Pancreas (tissue), 10 donors: Measurements from ENCODE around the gene RIMBP2. TPM values are rescaled to one million over a fixed set of nuclear protein-coding genes. Genes with fewer than 3 reads are reported as not detected.

Experiments
- ATAC-seq, 4 donors: fragments of 200-7000 bp; cut with Tn5 transposase; one replicate each; pipeline versions ENCODE4 v1.8.0 to v1.9.1; 2020; ENCODE audit warnings: mild to moderate bottlenecking in 4 of 4, moderate library complexity in 4 of 4
- DNase-seq, 6 donors: peaks; one replicate each; pipeline ENCODE4 v3.0.0-alpha.2; 2020
- FAIRE-seq: peaks from 2 replicates; lab custom pipeline; 2012; peaks lifted over from hg19 to GRCh38; lab: Jason Lieb, UNC
- H3K27ac ChIP-seq, 4 donors: fragments of 200-600 bp; sonication (generic); 1 replicate in 3 of 4; 2 replicates in 1 of 4; pipeline versions ENCODE4 v1.5.0 to v1.8.0; 2020
- H3K27me3 ChIP-seq, 4 donors: fragments of 200-600 bp; one replicate each; pipeline ENCODE4 v1.8.0; 2021
- H3K36me3 ChIP-seq, 3 donors: fragments of 200-600 bp; sonication (generic) in 1 of 3; one replicate each; pipeline versions ENCODE4 v1.5.0 to v1.8.0; 2020 to 2021
- H3K4me1 ChIP-seq, 3 donors: fragments of 200-600 bp; one replicate each; pipeline ENCODE4 v1.8.0; 2021
- H3K4me3 ChIP-seq, 4 donors: fragments of 200-600 bp; sonication (generic) in 2 of 4; one replicate each; pipeline versions ENCODE4 v1.5.0 to v1.8.0; 2020 to 2021
- H3K9me3 ChIP-seq, 4 donors: fragments of 200-600 bp; one replicate each; pipeline ENCODE4 v1.8.0; 2021
- WGBS, 2 donors: extraction: QIAGEN DNeasy Blood & Tissue Kit; methylation state at CpG; one replicate each; pipeline ENCODE4 v1.1.7; 2013; 5-methylcytosine and 5-hydroxymethylcytosine counted together
- intact Hi-C, 3 donors: fragments of 100-400 bp; cut with DNase I; formaldehyde crosslinking; loops; one replicate each; pipeline versions ENCODE4 v1.11.1 to v1.14.2; 2022
- polyA plus RNA-seq, 2 donors: library from polyadenylated mRNA; stranded (reverse); fragments of 200-250 nt; gene quantifications; one replicate each; pipeline ENCODE4 v1.2.3, GENCODE V29; 2013
- total RNA-seq, 6 donors: library from RNA; stranded (reverse); fragmentation: NEBNext Ultra II Directional in 4 of 6; extraction: Animal tissue kit (Norgen Biotek cat#: 25700) in 4 of 6; gene quantifications; one replicate each; pipeline versions ENCODE4 v1.2.1 to v1.2.4, GENCODE V29; 2021 to 2023
- TF ChIP-seq, protein P1 (sequence below), 4 donors: fragments of 200-600 bp; sonication (generic) in 3 of 4; IDR thresholded peaks; one replicate each; pipeline versions ENCODE4 v1.5.0 to v1.8.0; 2021; ENCODE audit warnings: antibody characterized with exemption in 4 of 4
- donor health status: healthy with polysubstance abuse.
- donor health status: DM: no; HTN: no; CAD: no; lungs with moderate emphysema.
- donor health status: DM: no; HTN: no; CAD: no.
- donor health status: control.
- donor health status: control.
- donor health status: Bipolar disorder and iron deficiency.
- donor health status: DM: yes; HTN: yes; CAD: no.
- donor health status: DM: no; HTN: no; CAD: no.
- donor health status: DM: no; HTN: no; CAD: no.
- donor health status: DM: yes; HTN: yes; CAD: no.

Gene RIMBP2
- total and polyA plus RNA-seq, 8 donors, result 1.6 to 14.9 (median 3.9) TPM

DNA sequence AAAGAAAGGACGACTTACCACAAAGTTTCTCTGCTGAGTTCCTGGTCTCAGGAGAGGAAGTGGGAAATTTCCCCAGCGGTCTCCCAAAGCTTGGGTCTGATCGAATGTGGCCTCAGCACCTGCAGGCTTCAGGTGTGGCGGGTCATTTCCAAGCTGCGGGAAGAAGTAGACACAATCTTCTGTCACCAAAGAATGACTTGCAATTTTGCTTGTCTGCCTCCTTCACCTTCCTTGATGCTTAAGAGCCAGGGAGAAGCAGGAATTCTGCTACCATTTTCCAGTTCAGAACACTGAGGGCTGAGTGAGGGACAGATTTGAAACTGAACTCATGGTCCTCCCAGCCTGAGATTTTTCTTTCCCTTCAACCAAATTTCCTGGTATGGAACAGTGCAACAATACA lies 87.8 kb downstream of the RIMBP2 start:
- no peak overlapping the region for H3K4me3 ChIP-seq
- H3K4me1 ChIP-seq, result no peaks in the 10 kb centered on the region
- peaks cover 0 to 7% (median 0%) of the 10 kb centered on the region in 4 donors for H3K27me3 ChIP-seq
- H3K27ac ChIP-seq, result no peak overlapping the region
- no peak for DNase-seq
- H3K36me3 ChIP-seq, result no peaks in the 10 kb centered on the region
- no peak for ATAC-seq
- intact Hi-C loops, result no loop called here
- no peaks in the 10 kb centered on the region for H3K9me3 ChIP-seq
- TF ChIP-seq, protein P1, sequence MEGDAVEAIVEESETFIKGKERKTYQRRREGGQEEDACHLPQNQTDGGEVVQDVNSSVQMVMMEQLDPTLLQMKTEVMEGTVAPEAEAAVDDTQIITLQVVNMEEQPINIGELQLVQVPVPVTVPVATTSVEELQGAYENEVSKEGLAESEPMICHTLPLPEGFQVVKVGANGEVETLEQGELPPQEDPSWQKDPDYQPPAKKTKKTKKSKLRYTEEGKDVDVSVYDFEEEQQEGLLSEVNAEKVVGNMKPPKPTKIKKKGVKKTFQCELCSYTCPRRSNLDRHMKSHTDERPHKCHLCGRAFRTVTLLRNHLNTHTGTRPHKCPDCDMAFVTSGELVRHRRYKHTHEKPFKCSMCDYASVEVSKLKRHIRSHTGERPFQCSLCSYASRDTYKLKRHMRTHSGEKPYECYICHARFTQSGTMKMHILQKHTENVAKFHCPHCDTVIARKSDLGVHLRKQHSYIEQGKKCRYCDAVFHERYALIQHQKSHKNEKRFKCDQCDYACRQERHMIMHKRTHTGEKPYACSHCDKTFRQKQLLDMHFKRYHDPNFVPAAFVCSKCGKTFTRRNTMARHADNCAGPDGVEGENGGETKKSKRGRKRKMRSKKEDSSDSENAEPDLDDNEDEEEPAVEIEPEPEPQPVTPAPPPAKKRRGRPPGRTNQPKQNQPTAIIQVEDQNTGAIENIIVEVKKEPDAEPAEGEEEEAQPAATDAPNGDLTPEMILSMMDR (IDR thresholded peaks at IDR 0.05), result no peak
- FAIRE-seq, result no peak
- 77 to 84% methylated on average over 5 of the region's 5 CpGs for WGBS, 2 donors

DNA sequence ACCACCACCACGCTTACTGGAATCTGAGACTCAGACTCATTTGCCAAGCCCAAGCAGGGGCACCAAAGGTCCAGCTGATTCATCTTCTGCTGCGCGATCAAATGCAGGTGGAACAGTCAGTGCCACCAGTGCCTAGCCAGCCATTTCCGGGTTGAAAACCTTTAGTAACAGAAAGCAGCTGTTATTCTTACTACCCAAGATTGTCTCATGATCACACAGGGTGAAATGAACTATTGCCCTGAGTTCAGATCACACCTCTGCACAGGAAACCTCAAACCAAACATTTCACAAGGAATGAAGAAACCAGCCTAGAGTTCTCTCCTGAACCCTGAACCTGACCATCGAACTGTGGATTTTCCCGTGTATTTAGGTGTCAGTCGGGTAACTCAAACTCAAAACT lies 88.9 kb downstream of the RIMBP2 start:
- H3K4me1 ChIP-seq, result no peaks in the 10 kb centered on the region
- H3K9me3 ChIP-seq, result no peaks in the 10 kb centered on the region
- ATAC-seq, result no peak
- intact Hi-C loops, result no loop called here
- no peaks in the 10 kb centered on the region for H3K36me3 ChIP-seq
- TF ChIP-seq, protein P1 (IDR thresholded peaks at IDR 0.05), result no peak
- no peak for DNase-seq
- FAIRE-seq, result no peak
- no peak overlapping the region for H3K27ac ChIP-seq
- no peak overlapping the region for H3K4me3 ChIP-seq
- WGBS, 2 donors, result 72 to 85% methylated on average over 7 of the region's 7 CpGs
- peaks cover 0 to 7% (median 0%) of the 10 kb centered on the region in 4 donors for H3K27me3 ChIP-seq

DNA sequence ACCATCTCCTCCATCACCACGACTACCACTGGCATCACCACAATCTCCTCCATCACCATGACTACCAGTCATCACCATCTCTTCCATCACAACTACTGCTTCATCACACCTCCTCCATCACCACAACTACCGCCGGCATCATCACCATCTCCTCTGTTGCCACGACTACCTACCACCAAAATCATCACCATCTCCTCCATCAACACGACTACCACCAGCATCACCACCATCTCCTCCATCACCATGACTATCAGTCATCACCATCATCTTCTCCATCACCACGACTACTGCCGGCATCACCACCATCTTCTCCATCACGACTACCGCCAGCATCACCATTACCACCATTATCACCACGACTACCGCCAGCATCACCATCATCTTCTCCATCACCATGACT lies 89.5 kb downstream of the RIMBP2 start:
- FAIRE-seq, result no peak
- H3K9me3 ChIP-seq, result no peaks in the 10 kb centered on the region
- H3K4me3 ChIP-seq, result no peak overlapping the region
- peaks cover 0 to 7% (median 0%) of the 10 kb centered on the region in 4 donors for H3K27me3 ChIP-seq
- TF ChIP-seq, protein P1 (IDR thresholded peaks at IDR 0.05), result no peak
- no peaks in the 10 kb centered on the region for H3K36me3 ChIP-seq
- WGBS, 2 donors, result 65 to 75% methylated on average over 11 of the region's 11 CpGs
- no peak for ATAC-seq
- intact Hi-C loops, result no loop called here
- no peak for DNase-seq
- H3K27ac ChIP-seq, result no peak overlapping the region
- H3K4me1 ChIP-seq, result no peaks in the 10 kb centered on the region

DNA sequence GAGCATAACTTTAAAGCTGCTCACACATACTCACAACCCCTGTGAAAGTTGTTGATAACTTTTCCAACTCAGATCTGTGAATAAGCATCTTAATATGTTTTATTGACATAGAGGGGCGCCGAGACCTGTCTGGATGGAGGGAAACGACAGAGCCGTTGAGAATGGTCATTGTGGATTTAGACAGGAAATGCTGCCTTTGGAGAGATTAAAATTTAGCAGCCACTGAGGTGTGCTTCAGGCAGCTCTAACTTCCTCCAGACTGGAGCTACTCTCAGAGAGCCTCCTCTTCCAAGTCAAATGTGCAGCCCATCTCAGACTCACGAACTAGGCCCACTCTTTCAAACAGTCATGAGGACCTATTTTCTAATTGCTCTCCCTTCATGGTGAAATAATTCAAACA lies 90.9 kb downstream of the RIMBP2 start:
- TF ChIP-seq, protein P1 (IDR thresholded peaks at IDR 0.05), result no peak
- no peaks in the 10 kb centered on the region for H3K4me1 ChIP-seq
- ATAC-seq (no peak), FAIRE-seq (no peak), DNase-seq (no peak)
- intact Hi-C loops, result no loop called here
- H3K36me3 ChIP-seq, result no peaks in the 10 kb centered on the region
- H3K27ac ChIP-seq, result no peak overlapping the region
- no peaks in the 10 kb centered on the region for H3K27me3 ChIP-seq
- no peak overlapping the region for H3K4me3 ChIP-seq
- no peaks in the 10 kb centered on the region for H3K9me3 ChIP-seq
- WGBS, 2 donors, result 40 to 52% methylated on average over 5 of the region's 5 CpGs

DNA sequence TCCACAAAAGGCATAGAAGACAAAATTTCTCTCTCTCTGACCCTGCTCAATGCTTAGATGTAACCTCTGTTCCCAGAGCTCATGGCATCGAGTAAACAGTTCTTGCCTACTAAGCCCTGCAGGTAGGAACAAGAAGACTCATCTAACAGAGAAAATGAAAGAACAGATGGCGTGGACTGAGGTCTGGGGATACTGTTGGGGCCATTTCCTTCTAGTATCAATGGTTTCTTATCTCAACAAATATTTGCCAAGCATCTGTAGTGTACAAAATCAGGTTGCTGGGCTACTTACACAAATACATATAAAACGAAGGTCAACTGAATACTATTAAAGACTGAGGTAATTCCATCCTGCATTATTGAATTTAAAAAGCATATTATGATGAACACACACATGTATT lies 93.3 kb downstream of the RIMBP2 start:
- no peak overlapping the region for H3K27ac ChIP-seq
- no peaks in the 10 kb centered on the region for H3K4me1 ChIP-seq
- 23 to 30% methylated on average over 3 of the region's 3 CpGs for WGBS, 2 donors
- H3K36me3 ChIP-seq, result no peaks in the 10 kb centered on the region
- intact Hi-C loops, result no loop called here
- no peaks in the 10 kb centered on the region for H3K27me3 ChIP-seq
- no peak for FAIRE-seq
- H3K9me3 ChIP-seq, result no peaks in the 10 kb centered on the region
- TF ChIP-seq, protein P1 (IDR thresholded peaks at IDR 0.05), result no peak
- no peak for DNase-seq
- peak in 2 of 4 donors; percentile 57 to 72 for ATAC-seq
- no peak overlapping the region for H3K4me3 ChIP-seq
